HUDEP-2 (cell line): ENCODE measurements around the gene FGD4.
"Not testable (repeated sequence)": the region's sequence is repeated elsewhere in the genome, so short reads cannot be mapped to it uniquely, and the experiment has no call there.

Source experiments
- DNase-seq, 76 experiments: peaks; one replicate each; lab custom pipeline; 2025; ENCODE audit not compliant: unreplicated experiment in 76 of 76; lab: John Stamatoyannopoulos, UW

Gene FGD4

GRCh38 chr12:32488132-32488531 lies 88.8 kb downstream of the FGD4 start:
- DNase-seq = no peak

- DNase-seq = no peak
Observed at GRCh38 chr12:32489070-32489469, 89.7 kb downstream of the FGD4 start.

GRCh38 chr12:32490801-32491200 lies 91.4 kb downstream of the FGD4 start:
- DNase-seq = no peak

GRCh38 chr12:32493282-32493681 lies 93.9 kb downstream of the FGD4 start:
- no peak for DNase-seq

GRCh38 chr12:32494656-32495055 lies 95.3 kb downstream of the FGD4 start:
- DNase-seq = peak in 1 of 76 experiments; percentile 12

GRCh38 chr12:32496946-32497345 lies 97.6 kb downstream of the FGD4 start:
- no peak for DNase-seq

- DNase-seq = no peak
Observed at GRCh38 chr12:32497864-32498263, 98.5 kb downstream of the FGD4 start.

GRCh38 chr12:32499048-32499447 lies 99.7 kb downstream of the FGD4 start:
- no peak for DNase-seq

GRCh38 chr12:32501835-32502333 lies 102.5 kb downstream of the FGD4 start:
- DNase-seq = no peak

- DNase-seq = no peak
Observed at GRCh38 chr12:32502693-32503502, 103.5 kb downstream of the FGD4 start.

GRCh38 chr12:32503730-32504129 lies 104.4 kb downstream of the FGD4 start:
- DNase-seq = no peak

GRCh38 chr12:32504591-32504990 lies 105.2 kb downstream of the FGD4 start:
- no peak for DNase-seq

- DNase-seq = no peak
Observed at GRCh38 chr12:32505067-32505945, 105.9 kb downstream of the FGD4 start.

- DNase-seq = not testable (repeated sequence)
Observed at GRCh38 chr12:32507096-32507941, 108.0 kb downstream of the FGD4 start.

GRCh38 chr12:32507942-32508320 lies 108.6 kb downstream of the FGD4 start:
- no peak for DNase-seq

- DNase-seq = no peak
Observed at GRCh38 chr12:32508626-32509025, 109.3 kb downstream of the FGD4 start.

- no peak for DNase-seq
Observed at GRCh38 chr12:32509328-32510091, 110.2 kb downstream of the FGD4 start.

GRCh38 chr12:32511976-32512375 lies 112.6 kb downstream of the FGD4 start:
- not testable (repeated sequence) for DNase-seq

GRCh38 chr12:32512379-32512778 lies 113.0 kb downstream of the FGD4 start:
- no peak for DNase-seq

- DNase-seq = no peak
Observed at GRCh38 chr12:32512910-32513309, 113.6 kb downstream of the FGD4 start.
